Measurements from ENCODE around the gene TAS1R3. TPM values are rescaled to one million over a fixed set of nuclear protein-coding genes. Genes with fewer than 3 reads are reported as not detected.

Gene TAS1R3
- total RNA-seq, 1 donor from 2014 or later: 0.97 TPM

- H3K27ac Mint-ChIP-seq (ENCODE audit: unreplicated experiment): no peak overlapping the region
Observed at GRCh38 chr1:1334835-1335234, 3.8 kb downstream of the TAS1R3 start.

GRCh38 chr1:1335283-1335682, 4.2 kb downstream of the TAS1R3 start:
- no peaks in the 10 kb centered on the region for H3K27me3 Mint-ChIP-seq (ENCODE audit: unreplicated experiment)
- no peak overlapping the region for H3K27ac Mint-ChIP-seq (ENCODE audit: unreplicated experiment)
- H3K4me3 Mint-ChIP-seq (ENCODE audit: unreplicated experiment): no peak overlapping the region
- peaks cover 2% of the 10 kb centered on the region for H3K36me3 Mint-ChIP-seq (ENCODE audit: unreplicated experiment)
- peaks cover 13% of the 10 kb centered on the region for H3K4me1 Mint-ChIP-seq (ENCODE audit: unreplicated experiment)
- H3K9me3 Mint-ChIP-seq (ENCODE audit: unreplicated experiment): no peaks in the 10 kb centered on the region
- DNase-seq (ENCODE audit: extremely low spot score, unreplicated experiment): no peak
- no peak for TF ChIP-seq CTCF (IDR thresholded peaks at IDR 0.05)

More at GRCh38 chr1:1334835-1335234, 3.8 kb downstream of the TAS1R3 start:
- H3K27me3 Mint-ChIP-seq (ENCODE audit: unreplicated experiment): no peaks in the 10 kb centered on the region
- no peak for TF ChIP-seq CTCF (IDR thresholded peaks at IDR 0.05)
- H3K36me3 Mint-ChIP-seq (ENCODE audit: unreplicated experiment): peaks cover under 1% of the 10 kb centered on the region
- DNase-seq (ENCODE audit: extremely low spot score, unreplicated experiment): no peak
- H3K9me3 Mint-ChIP-seq (ENCODE audit: unreplicated experiment): no peaks in the 10 kb centered on the region
- peaks cover 16% of the 10 kb centered on the region for H3K4me1 Mint-ChIP-seq (ENCODE audit: unreplicated experiment)
- H3K4me3 Mint-ChIP-seq (ENCODE audit: unreplicated experiment): no peak overlapping the region

GRCh38 chr1:1335792-1336248, 4.7 kb downstream of the TAS1R3 start:
- H3K9me3 Mint-ChIP-seq (ENCODE audit: unreplicated experiment): no peaks in the 10 kb centered on the region
- peaks cover 8% of the 10 kb centered on the region for H3K4me1 Mint-ChIP-seq (ENCODE audit: unreplicated experiment)
- H3K4me3 Mint-ChIP-seq (ENCODE audit: unreplicated experiment): no peak overlapping the region
- H3K36me3 Mint-ChIP-seq (ENCODE audit: unreplicated experiment): peaks cover 4% of the 10 kb centered on the region
- DNase-seq (ENCODE audit: extremely low spot score, unreplicated experiment): no peak
- H3K27ac Mint-ChIP-seq (ENCODE audit: unreplicated experiment): no peak overlapping the region
- H3K27me3 Mint-ChIP-seq (ENCODE audit: unreplicated experiment): no peaks in the 10 kb centered on the region
- no peak for TF ChIP-seq CTCF (IDR thresholded peaks at IDR 0.05)

- peaks cover 8% of the 10 kb centered on the region for H3K36me3 Mint-ChIP-seq (ENCODE audit: unreplicated experiment)
- peaks cover 3% of the 10 kb centered on the region for H3K4me1 Mint-ChIP-seq (ENCODE audit: unreplicated experiment)
- TF ChIP-seq CTCF (IDR thresholded peaks at IDR 0.05): no peak
- no peak overlapping the region for H3K4me3 Mint-ChIP-seq (ENCODE audit: unreplicated experiment)
- H3K27ac Mint-ChIP-seq (ENCODE audit: unreplicated experiment): no peak overlapping the region
- DNase-seq (ENCODE audit: extremely low spot score, unreplicated experiment): no peak
- no peaks in the 10 kb centered on the region for H3K9me3 Mint-ChIP-seq (ENCODE audit: unreplicated experiment)
- H3K27me3 Mint-ChIP-seq (ENCODE audit: unreplicated experiment): no peaks in the 10 kb centered on the region
Observed at GRCh38 chr1:1336446-1336845, 5.4 kb downstream of the TAS1R3 start.

GRCh38 chr1:1336931-1337792, 6.1 kb downstream of the TAS1R3 start:
- no peak for TF ChIP-seq CTCF (IDR thresholded peaks at IDR 0.05)
- H3K36me3 Mint-ChIP-seq (ENCODE audit: unreplicated experiment): peaks cover 8% of the 10 kb centered on the region
- no peaks in the 10 kb centered on the region for H3K4me1 Mint-ChIP-seq (ENCODE audit: unreplicated experiment)
- no peak for DNase-seq (ENCODE audit: extremely low spot score, unreplicated experiment)
- no peak overlapping the region for H3K27ac Mint-ChIP-seq (ENCODE audit: unreplicated experiment)
- no peaks in the 10 kb centered on the region for H3K9me3 Mint-ChIP-seq (ENCODE audit: unreplicated experiment)
- no peak overlapping the region for H3K4me3 Mint-ChIP-seq (ENCODE audit: unreplicated experiment)
- no peaks in the 10 kb centered on the region for H3K27me3 Mint-ChIP-seq (ENCODE audit: unreplicated experiment)

Measured in osteocyte (in vitro differentiated cells).